Mesothelial cell of epicardium (in vitro differentiated cells): Measurements from ENCODE around the gene LAP3. TPM values are rescaled to one million over a fixed set of nuclear protein-coding genes. Genes with fewer than 3 reads are reported as not detected.
A peak's percentile ranks its signal among the peaks of the same experiment; 100 is the strongest.
"Not testable (repeated sequence)": the region's sequence is repeated elsewhere in the genome, so short reads cannot be mapped to it uniquely, and the experiment has no call there.

Experiments used
- DNase-seq, 2 experiments: peaks; one replicate each; pipeline ENCODE4 v3.0.0; 2021; ENCODE audit warnings: low spot score in 2 of 2; ENCODE audit not compliant: unreplicated experiment in 2 of 2
- H3K27ac Mint-ChIP-seq: 2 replicates; pipeline ENCODE4 v1.8.0; 2021; ENCODE audit warnings: mixed read lengths
- H3K27me3 Mint-ChIP-seq: 2 replicates; pipeline ENCODE4 v1.8.0; 2021; ENCODE audit warnings: low read depth, mixed read lengths
- H3K36me3 Mint-ChIP-seq: 2 replicates; pipeline ENCODE4 v1.8.0; 2021; ENCODE audit warnings: mixed read lengths
- H3K4me1 Mint-ChIP-seq: 2 replicates; pipeline ENCODE4 v1.8.0; 2021; ENCODE audit warnings: mixed read lengths
- H3K4me3 Mint-ChIP-seq: 2 replicates; pipeline ENCODE4 v1.8.0; 2021; ENCODE audit warnings: mild to moderate bottlenecking, moderate library complexity, mixed read lengths
- H3K9me3 Mint-ChIP-seq: 2 replicates; pipeline ENCODE4 v1.8.0; 2021; ENCODE audit warnings: mixed read lengths
- CTCF ChIP-seq: fragments of 200-600 bp; sonication (generic); IDR thresholded peaks from one replicate; pipeline ENCODE4 v1.5.0; 2021; ENCODE audit warnings: antibody characterized with exemption; ENCODE audit not compliant: unreplicated experiment
- total RNA-seq: library from RNA; stranded (reverse); gene quantifications from 3 replicates; pipeline ENCODE4 v1.2.1, GENCODE V29; 2021

Gene LAP3
- total RNA-seq, 1 donor from 2014 or later = 38.5 TPM

GRCh38 chr4:17565846-17566245, 11.2 kb upstream of the LAP3 start:
- no peaks in the 10 kb centered on the region for H3K36me3 Mint-ChIP-seq
- H3K27ac Mint-ChIP-seq = no peak overlapping the region
- H3K4me3 Mint-ChIP-seq = no peak overlapping the region
- TF ChIP-seq CTCF = no peak
- no peak for DNase-seq
- H3K9me3 Mint-ChIP-seq = no peaks in the 10 kb centered on the region
- H3K4me1 Mint-ChIP-seq = peaks cover 5% of the 10 kb centered on the region
- peaks cover 19% of the 10 kb centered on the region for H3K27me3 Mint-ChIP-seq

GRCh38 chr4:17567271-17567670, 9.7 kb upstream of the LAP3 start:
- H3K27me3 Mint-ChIP-seq = peaks cover 16% of the 10 kb centered on the region
- H3K36me3 Mint-ChIP-seq = no peaks in the 10 kb centered on the region
- TF ChIP-seq CTCF = no peak
- no peak overlapping the region for H3K27ac Mint-ChIP-seq
- H3K4me1 Mint-ChIP-seq = peaks cover 5% of the 10 kb centered on the region
- DNase-seq = no peak
- no peaks in the 10 kb centered on the region for H3K9me3 Mint-ChIP-seq
- no peak overlapping the region for H3K4me3 Mint-ChIP-seq

- Mint-ChIP-seq H3K36me3 (no peaks in the 10 kb centered on the region), H3K4me1 (peaks cover 14% of the 10 kb centered on the region), H3K27ac (peak overlapping the region; percentile 49), H3K27me3 (no peaks in the 10 kb centered on the region), H3K4me3 (no peak overlapping the region), H3K9me3 (no peaks in the 10 kb centered on the region)
- no peak for TF ChIP-seq CTCF
- DNase-seq = no peak
Measured at GRCh38 chr4:17574206-17574605, 2.8 kb upstream of the LAP3 start.

- H3K4me1 Mint-ChIP-seq = peaks cover 14% of the 10 kb centered on the region
- H3K36me3 Mint-ChIP-seq, H3K9me3 Mint-ChIP-seq, DNase-seq, H3K27me3 Mint-ChIP-seq, H3K27ac Mint-ChIP-seq, H3K4me3 Mint-ChIP-seq: not testable (repeated sequence)
Measured at GRCh38 chr4:17575177-17575576, 1.8 kb upstream of the LAP3 start.

- peak overlapping the region; percentile 83 for H3K4me3 Mint-ChIP-seq
- no peaks in the 10 kb centered on the region for H3K27me3 Mint-ChIP-seq
- TF ChIP-seq CTCF = no peak
- peaks cover 10% of the 10 kb centered on the region for H3K36me3 Mint-ChIP-seq
- H3K4me1 Mint-ChIP-seq = peaks cover 14% of the 10 kb centered on the region
- DNase-seq = no peak
- peak overlapping the region; percentile 89 for H3K27ac Mint-ChIP-seq
- H3K9me3 Mint-ChIP-seq = no peaks in the 10 kb centered on the region
Measured at GRCh38 chr4:17577665-17578481, 875 bp downstream of the LAP3 start.

GRCh38 chr4:17578482-17578891, 1.5 kb downstream of the LAP3 start:
- peak overlapping the region; percentile 89 for H3K27ac Mint-ChIP-seq
- no peak for DNase-seq
- peaks cover 14% of the 10 kb centered on the region for H3K4me1 Mint-ChIP-seq
- H3K4me3 Mint-ChIP-seq = peak overlapping the region; percentile 83
- H3K9me3 Mint-ChIP-seq = no peaks in the 10 kb centered on the region
- TF ChIP-seq CTCF = no peak
- peaks cover 10% of the 10 kb centered on the region for H3K36me3 Mint-ChIP-seq
- H3K27me3 Mint-ChIP-seq = no peaks in the 10 kb centered on the region
